ENCODE results near the gene NAA10.

DNA sequence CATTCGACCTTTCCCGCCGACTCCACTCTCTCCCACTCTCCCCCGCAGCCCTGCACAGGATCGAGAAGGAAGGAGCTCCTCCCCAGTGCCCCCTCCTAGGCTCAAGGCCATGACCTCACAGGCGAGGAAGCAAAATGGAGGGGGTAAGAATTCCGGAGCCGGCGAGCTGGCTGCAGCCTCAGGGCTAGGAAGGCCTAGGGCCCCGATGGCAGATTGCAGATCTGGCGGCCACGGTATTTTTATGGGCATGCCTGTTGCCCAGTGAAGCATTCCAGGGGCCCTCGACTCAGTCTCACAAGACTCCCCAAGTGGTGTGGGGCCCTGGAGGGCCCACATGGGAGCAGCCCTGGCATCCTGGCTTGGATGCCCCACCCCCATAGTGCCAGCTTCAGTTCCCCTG is 47.9 kb downstream of the NAA10 start:
- TF ChIP-seq CTCF (IDR thresholded peaks at IDR 0.05) (no peak), POLR2A (IDR thresholded peaks at IDR 0.05) (no peak)

All from body of pancreas (tissue), 4 donors.